Measurements from ENCODE around the gene ZFP36.

The ZFP36 gene

GRCh38 chr19:39403331-39404312 lies 3.0 kb upstream of the ZFP36 start:
- Histone ChIP-seq H3K4me1 (ENCODE audit: low read length) (peaks cover 37% of the 10 kb centered on the region), H3K9ac (ENCODE audit: low read length) (peak overlapping the region; percentile 100), H3K4me3 (ENCODE audit: low read length) (peak overlapping the region; percentile 60), H3K9me2 (replicated peaks; ENCODE audit: insufficient read depth, low read length) (no peaks in the 10 kb centered on the region), H3K27ac (ENCODE audit: low read length) (peak overlapping the region; percentile 100), H2AFZ (ENCODE audit: low read length) (no peak overlapping the region), H3K9me3 (replicated peaks; ENCODE audit: insufficient read depth, low read length) (no peaks in the 10 kb centered on the region), H3K79me2 (ENCODE audit: low read length) (peaks cover 20% of the 10 kb centered on the region), H3K4me2 (ENCODE audit: low read depth, low read length) (peak overlapping the region; percentile 94), H3K36me3 (replicated peaks; ENCODE audit: insufficient read depth, low read length) (peaks cover 10% of the 10 kb centered on the region; the same call in 1 of the 2 replicates), H3F3A (ENCODE audit: insufficient read depth, low read length) (peaks cover 82% of the 10 kb centered on the region), H4K20me1 (ENCODE audit: insufficient read depth, low read length) (peaks cover 17% of the 10 kb centered on the region; the same call in 1 of the 2 replicates), H3K27me3 (replicated peaks; ENCODE audit: insufficient read depth, low read length) (no peaks in the 10 kb centered on the region)
- TF ChIP-seq EZH2 (optimal IDR thresholded peaks at IDR 0.05; ENCODE audit: low read depth, low read length) (no peak), EZH2phosphoT487 (IDR thresholded peaks at IDR 0.05; ENCODE audit: low read length) (no peak)
- TF ChIP-seq, protein P1, sequence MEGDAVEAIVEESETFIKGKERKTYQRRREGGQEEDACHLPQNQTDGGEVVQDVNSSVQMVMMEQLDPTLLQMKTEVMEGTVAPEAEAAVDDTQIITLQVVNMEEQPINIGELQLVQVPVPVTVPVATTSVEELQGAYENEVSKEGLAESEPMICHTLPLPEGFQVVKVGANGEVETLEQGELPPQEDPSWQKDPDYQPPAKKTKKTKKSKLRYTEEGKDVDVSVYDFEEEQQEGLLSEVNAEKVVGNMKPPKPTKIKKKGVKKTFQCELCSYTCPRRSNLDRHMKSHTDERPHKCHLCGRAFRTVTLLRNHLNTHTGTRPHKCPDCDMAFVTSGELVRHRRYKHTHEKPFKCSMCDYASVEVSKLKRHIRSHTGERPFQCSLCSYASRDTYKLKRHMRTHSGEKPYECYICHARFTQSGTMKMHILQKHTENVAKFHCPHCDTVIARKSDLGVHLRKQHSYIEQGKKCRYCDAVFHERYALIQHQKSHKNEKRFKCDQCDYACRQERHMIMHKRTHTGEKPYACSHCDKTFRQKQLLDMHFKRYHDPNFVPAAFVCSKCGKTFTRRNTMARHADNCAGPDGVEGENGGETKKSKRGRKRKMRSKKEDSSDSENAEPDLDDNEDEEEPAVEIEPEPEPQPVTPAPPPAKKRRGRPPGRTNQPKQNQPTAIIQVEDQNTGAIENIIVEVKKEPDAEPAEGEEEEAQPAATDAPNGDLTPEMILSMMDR (IDR thresholded peaks at IDR 0.05; ENCODE audit: low read length): no peak
- DNase-seq: peak; percentile 89

DNA sequence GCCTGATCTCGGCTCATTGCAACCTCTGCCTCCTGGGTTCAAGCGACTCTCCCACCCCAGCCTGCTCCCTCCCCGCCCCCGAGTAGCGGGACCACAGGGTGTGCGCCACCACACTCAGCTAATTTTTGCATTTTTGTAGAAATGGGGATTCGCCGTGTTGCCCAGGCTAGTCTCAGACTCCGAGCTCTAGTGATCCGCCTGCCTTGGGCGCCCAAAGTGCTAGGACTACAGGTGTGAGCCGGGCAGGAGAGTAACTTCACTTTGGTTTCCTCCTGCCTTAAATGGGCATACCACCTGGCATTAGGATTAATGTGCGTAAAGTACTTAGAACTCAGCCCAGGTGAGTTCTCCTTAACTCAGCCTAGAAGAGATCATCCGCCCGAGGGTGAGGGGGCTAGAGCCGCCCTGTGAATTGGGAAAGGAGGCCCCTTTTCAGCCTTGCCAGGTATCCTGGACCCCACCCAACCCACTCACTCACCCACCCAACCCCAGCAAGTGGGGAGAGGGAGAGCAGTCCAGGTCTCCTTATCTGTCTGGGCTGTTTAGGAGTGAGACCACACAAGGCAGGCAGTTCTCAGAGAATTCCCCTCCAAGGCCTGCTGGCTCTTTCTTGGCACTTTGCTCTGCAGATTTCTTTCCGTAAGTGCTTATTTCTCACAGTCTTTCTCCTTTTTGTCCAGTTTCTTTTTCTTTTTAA lies 1.2 kb upstream of the ZFP36 start:
- peaks cover 24% of the 10 kb centered on the region for H3K79me2 ChIP-seq (ENCODE audit: low read length)
- peaks cover 38% of the 10 kb centered on the region for H3K4me1 ChIP-seq (ENCODE audit: low read length)
- H3K27ac ChIP-seq (ENCODE audit: low read length): peak overlapping the region; percentile 100
- DNase-seq: peak; percentile 77
- peaks cover 94% of the 10 kb centered on the region for H3F3A ChIP-seq (ENCODE audit: insufficient read depth, low read length)
- H4K20me1 ChIP-seq (ENCODE audit: insufficient read depth, low read length): peaks cover 20% of the 10 kb centered on the region; the same call in 1 of the 2 replicates
- H3K4me3 ChIP-seq (ENCODE audit: low read length): peak overlapping the region; percentile 98
- peaks cover 12% of the 10 kb centered on the region; the same call in 1 of the 2 replicates for H3K36me3 ChIP-seq (replicated peaks; ENCODE audit: insufficient read depth, low read length)
- no peak for TF ChIP-seq EZH2 (optimal IDR thresholded peaks at IDR 0.05; ENCODE audit: low read depth, low read length)
- TF ChIP-seq, protein P1 (IDR thresholded peaks at IDR 0.05; ENCODE audit: low read length): no peak
- TF ChIP-seq EZH2phosphoT487 (IDR thresholded peaks at IDR 0.05; ENCODE audit: low read length): no peak
- no peak overlapping the region for H2AFZ ChIP-seq (ENCODE audit: low read length)
- H3K9me3 ChIP-seq (replicated peaks; ENCODE audit: insufficient read depth, low read length): no peaks in the 10 kb centered on the region
- no peaks in the 10 kb centered on the region for H3K27me3 ChIP-seq (replicated peaks; ENCODE audit: insufficient read depth, low read length)
- H3K9ac ChIP-seq (ENCODE audit: low read length): peak overlapping the region; percentile 100
- peak overlapping the region; percentile 94 for H3K4me2 ChIP-seq (ENCODE audit: low read depth, low read length)
- no peaks in the 10 kb centered on the region for H3K9me2 ChIP-seq (replicated peaks; ENCODE audit: insufficient read depth, low read length)

DNA sequence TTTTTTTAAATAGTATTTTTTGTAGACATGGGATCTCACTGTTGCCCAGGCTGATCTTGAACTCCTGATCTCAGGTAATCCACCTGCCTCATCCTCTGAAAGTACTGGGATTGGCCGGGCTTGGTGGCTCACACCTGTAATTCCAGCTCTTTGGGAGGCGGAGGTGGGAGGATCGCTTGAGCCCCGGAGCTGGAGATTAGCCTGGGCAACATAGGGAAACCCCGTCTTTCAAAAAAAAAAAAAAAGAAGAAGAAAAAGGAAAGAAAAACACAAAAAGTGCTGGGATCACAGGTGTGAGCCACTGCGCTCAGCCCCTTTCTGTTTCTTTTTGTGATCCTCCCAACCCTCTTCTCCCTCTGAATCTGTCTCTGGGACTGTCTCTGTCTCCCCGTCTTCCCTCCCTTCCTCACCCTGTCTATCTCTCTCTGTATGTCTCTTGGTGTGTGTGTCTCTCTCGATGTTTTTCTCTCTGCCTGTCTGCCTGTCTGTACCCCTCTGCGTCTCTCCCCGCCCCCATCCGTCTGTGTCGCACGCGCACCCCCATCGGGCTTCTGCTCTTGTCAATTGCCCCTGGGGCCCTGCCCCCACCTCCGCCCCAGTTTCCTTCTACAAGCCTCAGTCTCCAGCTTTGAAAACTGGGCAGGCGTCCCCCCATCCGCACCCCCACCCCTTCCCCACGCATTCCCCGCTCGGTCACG lies 540 bp upstream of the ZFP36 start:
- H3K27me3 ChIP-seq (replicated peaks; ENCODE audit: insufficient read depth, low read length): no peaks in the 10 kb centered on the region
- H3K4me2 ChIP-seq (ENCODE audit: low read depth, low read length): peak overlapping the region; percentile 94
- H3K4me3 ChIP-seq (ENCODE audit: low read length): peak overlapping the region; percentile 98
- peaks cover 12% of the 10 kb centered on the region; the same call in 1 of the 2 replicates for H3K36me3 ChIP-seq (replicated peaks; ENCODE audit: insufficient read depth, low read length)
- TF ChIP-seq, protein P1 (IDR thresholded peaks at IDR 0.05; ENCODE audit: low read length): no peak
- TF ChIP-seq EZH2 (optimal IDR thresholded peaks at IDR 0.05; ENCODE audit: low read depth, low read length) (no peak), EZH2phosphoT487 (IDR thresholded peaks at IDR 0.05; ENCODE audit: low read length) (no peak)
- no peaks in the 10 kb centered on the region for H3K9me3 ChIP-seq (replicated peaks; ENCODE audit: insufficient read depth, low read length)
- H3K9ac ChIP-seq (ENCODE audit: low read length): peak overlapping the region; percentile 100
- no peak overlapping the region for H2AFZ ChIP-seq (ENCODE audit: low read length)
- H3K79me2 ChIP-seq (ENCODE audit: low read length): peaks cover 24% of the 10 kb centered on the region
- H3K4me1 ChIP-seq (ENCODE audit: low read length): peaks cover 41% of the 10 kb centered on the region
- peak; percentile 81 for DNase-seq
- H3K27ac ChIP-seq (ENCODE audit: low read length): peak overlapping the region; percentile 100
- no peaks in the 10 kb centered on the region for H3K9me2 ChIP-seq (replicated peaks; ENCODE audit: insufficient read depth, low read length)
- H3F3A ChIP-seq (ENCODE audit: insufficient read depth, low read length): peaks cover 95% of the 10 kb centered on the region
- peaks cover 20% of the 10 kb centered on the region; the same call in 1 of the 2 replicates for H4K20me1 ChIP-seq (ENCODE audit: insufficient read depth, low read length)
